Mammary epithelial cell (primary cell): ENCODE results near the gene PIGO.

Source experiments
- CTCF ChIP-seq, 2 donors: IDR thresholded peaks in 1 of 2; conservative IDR thresholded peaks in 1 of 2; 2 replicates each; pipeline ENCODE4 v1.5.1; 2011 to 2012; ENCODE audit warnings: inconsistent platforms in 2 of 2, low read length in 2 of 2, mild to moderate bottlenecking in 2 of 2, control low read depth in 1 of 2, low read depth in 1 of 2; ENCODE audit not compliant: insufficient read depth in 1 of 2; ENCODE audit errors: extremely low read depth in 1 of 2
- EZH2 ChIP-seq: IDR thresholded peaks from 2 replicates; pipeline ENCODE4 v1.6.1; 2012; ENCODE audit warnings: low read length, inconsistent platforms, borderline replicate concordance

GRCh38 chr9:35048511-35048910 is 47.9 kb downstream of the PIGO start:
- TF ChIP-seq CTCF (conservative IDR thresholded peaks at IDR 0.05 in 1 of 2, IDR thresholded peaks at IDR 0.05 in 1 of 2; ENCODE audit: extremely low read depth in 1 of 2, insufficient read depth in 1 of 2, low read depth in 1 of 2, low read length in 2 of 2) (no peak), EZH2 (no peak)
